Progenitor cell of endocrine pancreas (in vitro differentiated cells): ENCODE measurements around the gene ARHGAP12. TPM values are rescaled to one million over a fixed set of nuclear protein-coding genes. Genes with fewer than 3 reads are reported as not detected.

Experiments
- DNase-seq: peaks from one replicate; pipeline ENCODE4 v3.0.0; 2021; ENCODE audit warnings: low spot score; ENCODE audit not compliant: unreplicated experiment
- H3K27ac Mint-ChIP-seq: 2 replicates; pipeline ENCODE4 v1.8.0; 2021; ENCODE audit warnings: mild to moderate bottlenecking, moderate library complexity, mixed read lengths
- H3K27me3 Mint-ChIP-seq: 2 replicates; pipeline ENCODE4 v1.8.0; 2021; ENCODE audit warnings: mixed read lengths
- H3K36me3 Mint-ChIP-seq: 2 replicates; pipeline ENCODE4 v1.8.0; 2022; ENCODE audit warnings: mixed read lengths; ENCODE audit not compliant: insufficient read depth
- H3K4me1 Mint-ChIP-seq: 2 replicates; pipeline ENCODE4 v1.8.0; 2021; ENCODE audit warnings: low read depth, mixed read lengths
- H3K4me3 Mint-ChIP-seq: 2 replicates; pipeline ENCODE4 v1.8.0; 2021; ENCODE audit warnings: low read depth, mild to moderate bottlenecking, moderate library complexity, mixed read lengths
- H3K9me3 Mint-ChIP-seq: 2 replicates; pipeline ENCODE4 v1.8.0; 2021; ENCODE audit warnings: low read depth, mixed read lengths
- CTCF ChIP-seq: fragments of 200-600 bp; sonication (generic); IDR thresholded peaks from one replicate; pipeline ENCODE4 v1.5.0; 2021; ENCODE audit warnings: antibody characterized with exemption, mild to moderate bottlenecking; ENCODE audit not compliant: unreplicated experiment
- total RNA-seq: library from RNA; stranded (reverse); gene quantifications from 2 replicates; pipeline ENCODE4 v1.2.1, GENCODE V29; 2021

Gene ARHGAP12
- total RNA-seq, 1 donor from 2014 or later, result 41.8 TPM

GRCh38 chr10:31761156-31761555 is 167.5 kb downstream of the ARHGAP12 start:
- Mint-ChIP-seq H3K27ac (peak overlapping the region; percentile 96), H3K4me3 (peak overlapping the region; percentile 76)

GRCh38 chr10:31760674-31761081 is 168.0 kb downstream of the ARHGAP12 start:
- Mint-ChIP-seq H3K36me3 (peaks cover 1% of the 10 kb centered on the region), H3K9me3 (no peaks in the 10 kb centered on the region), H3K4me1 (peaks cover 27% of the 10 kb centered on the region), H3K27me3 (no peaks in the 10 kb centered on the region), H3K27ac (peak overlapping the region; percentile 96), H3K4me3 (peak overlapping the region; percentile 76)
- TF ChIP-seq CTCF, result no peak
- DNase-seq, result no peak

More at GRCh38 chr10:31761156-31761555, 167.5 kb downstream of the ARHGAP12 start:
- TF ChIP-seq CTCF, result no peak
- Mint-ChIP-seq H3K4me1 (peaks cover 23% of the 10 kb centered on the region), H3K36me3 (peaks cover 1% of the 10 kb centered on the region), H3K9me3 (no peaks in the 10 kb centered on the region), H3K27me3 (no peaks in the 10 kb centered on the region)
- no peak for DNase-seq

GRCh38 chr10:31759799-31760626 is 168.6 kb downstream of the ARHGAP12 start:
- DNase-seq, result peak; percentile 92
- TF ChIP-seq CTCF, result no peak
- peaks cover 1% of the 10 kb centered on the region for H3K36me3 Mint-ChIP-seq
- peaks cover 31% of the 10 kb centered on the region for H3K4me1 Mint-ChIP-seq
- H3K4me3 Mint-ChIP-seq, result peak overlapping the region; percentile 86
- H3K9me3 Mint-ChIP-seq, result no peaks in the 10 kb centered on the region
- peak overlapping the region; percentile 96 for H3K27ac Mint-ChIP-seq
- peaks cover 2% of the 10 kb centered on the region for H3K27me3 Mint-ChIP-seq

- Mint-ChIP-seq H3K4me1 (peaks cover 33% of the 10 kb centered on the region), H3K27me3 (peaks cover 2% of the 10 kb centered on the region), H3K36me3 (peaks cover 1% of the 10 kb centered on the region), H3K4me3 (peak overlapping the region; percentile 86), H3K27ac (peak overlapping the region; percentile 96), H3K9me3 (no peaks in the 10 kb centered on the region)
- peak; percentile 67 for DNase-seq
- TF ChIP-seq CTCF, result no peak
Measured at GRCh38 chr10:31759124-31759798, 169.4 kb downstream of the ARHGAP12 start.

- no peak for TF ChIP-seq CTCF
- H3K9me3 Mint-ChIP-seq, result no peaks in the 10 kb centered on the region
- H3K27me3 Mint-ChIP-seq, result peaks cover 2% of the 10 kb centered on the region
- H3K36me3 Mint-ChIP-seq, result peaks cover 1% of the 10 kb centered on the region
- peak overlapping the region; percentile 45 for H3K4me3 Mint-ChIP-seq
- DNase-seq, result no peak
- peaks cover 33% of the 10 kb centered on the region for H3K4me1 Mint-ChIP-seq
- no peak overlapping the region for H3K27ac Mint-ChIP-seq
Measured at GRCh38 chr10:31758495-31758894, 170.1 kb downstream of the ARHGAP12 start.
